PC-9 (cell line): ENCODE data around the gene PPP1R37.

Experiments used
- EZH2 ChIP-seq: fragments of 200-600 bp; sonication (generic); IDR thresholded peaks from 2 replicates; pipeline ENCODE4 v1.8.0; 2017; ENCODE audit warnings: antibody characterized with exemption, low read depth
- TF ChIP-seq, protein P1 (sequence below): fragments of 200-600 bp; sonication (generic); conservative IDR thresholded peaks from 2 replicates; pipeline ENCODE4 v1.6.1; 2017; ENCODE audit warnings: mixed run types, antibody characterized with exemption, mild to moderate bottlenecking, moderate library complexity

- TF ChIP-seq, protein P1, sequence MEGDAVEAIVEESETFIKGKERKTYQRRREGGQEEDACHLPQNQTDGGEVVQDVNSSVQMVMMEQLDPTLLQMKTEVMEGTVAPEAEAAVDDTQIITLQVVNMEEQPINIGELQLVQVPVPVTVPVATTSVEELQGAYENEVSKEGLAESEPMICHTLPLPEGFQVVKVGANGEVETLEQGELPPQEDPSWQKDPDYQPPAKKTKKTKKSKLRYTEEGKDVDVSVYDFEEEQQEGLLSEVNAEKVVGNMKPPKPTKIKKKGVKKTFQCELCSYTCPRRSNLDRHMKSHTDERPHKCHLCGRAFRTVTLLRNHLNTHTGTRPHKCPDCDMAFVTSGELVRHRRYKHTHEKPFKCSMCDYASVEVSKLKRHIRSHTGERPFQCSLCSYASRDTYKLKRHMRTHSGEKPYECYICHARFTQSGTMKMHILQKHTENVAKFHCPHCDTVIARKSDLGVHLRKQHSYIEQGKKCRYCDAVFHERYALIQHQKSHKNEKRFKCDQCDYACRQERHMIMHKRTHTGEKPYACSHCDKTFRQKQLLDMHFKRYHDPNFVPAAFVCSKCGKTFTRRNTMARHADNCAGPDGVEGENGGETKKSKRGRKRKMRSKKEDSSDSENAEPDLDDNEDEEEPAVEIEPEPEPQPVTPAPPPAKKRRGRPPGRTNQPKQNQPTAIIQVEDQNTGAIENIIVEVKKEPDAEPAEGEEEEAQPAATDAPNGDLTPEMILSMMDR, result no peak
- no peak for TF ChIP-seq EZH2
These were observed 42.9 kb upstream of the PPP1R37 start for GRCh38 chr19:45050036-45050435.
